Measurements from ENCODE around the gene JDP2.

- TF ChIP-seq CTCF (IDR thresholded peaks at IDR 0.05) (no peak), EZH2 (IDR thresholded peaks at IDR 0.05; ENCODE audit: borderline replicate concordance, insufficient read depth, low read depth, low read length, poor library complexity, severe bottlenecking) (no peak)
Measured at GRCh38 chr14:75430976-75431375, 3.2 kb downstream of the JDP2 start.

Measured in B cell (primary cell).